HG02884 (cell line): ENCODE results near the gene ANKRD24.
"Not testable (repeated sequence)": the region's sequence is repeated elsewhere in the genome, so short reads cannot be mapped to it uniquely, and the experiment has no call there.

Experiments
- ATAC-seq: cut with Tn5 transposase; IDR thresholded peaks from one replicate; pipeline ENCODE4 v1.9.1; 2021; ENCODE audit warnings: mild to moderate bottlenecking, moderate library complexity; ENCODE audit not compliant: unreplicated experiment

The ANKRD24 gene

DNA sequence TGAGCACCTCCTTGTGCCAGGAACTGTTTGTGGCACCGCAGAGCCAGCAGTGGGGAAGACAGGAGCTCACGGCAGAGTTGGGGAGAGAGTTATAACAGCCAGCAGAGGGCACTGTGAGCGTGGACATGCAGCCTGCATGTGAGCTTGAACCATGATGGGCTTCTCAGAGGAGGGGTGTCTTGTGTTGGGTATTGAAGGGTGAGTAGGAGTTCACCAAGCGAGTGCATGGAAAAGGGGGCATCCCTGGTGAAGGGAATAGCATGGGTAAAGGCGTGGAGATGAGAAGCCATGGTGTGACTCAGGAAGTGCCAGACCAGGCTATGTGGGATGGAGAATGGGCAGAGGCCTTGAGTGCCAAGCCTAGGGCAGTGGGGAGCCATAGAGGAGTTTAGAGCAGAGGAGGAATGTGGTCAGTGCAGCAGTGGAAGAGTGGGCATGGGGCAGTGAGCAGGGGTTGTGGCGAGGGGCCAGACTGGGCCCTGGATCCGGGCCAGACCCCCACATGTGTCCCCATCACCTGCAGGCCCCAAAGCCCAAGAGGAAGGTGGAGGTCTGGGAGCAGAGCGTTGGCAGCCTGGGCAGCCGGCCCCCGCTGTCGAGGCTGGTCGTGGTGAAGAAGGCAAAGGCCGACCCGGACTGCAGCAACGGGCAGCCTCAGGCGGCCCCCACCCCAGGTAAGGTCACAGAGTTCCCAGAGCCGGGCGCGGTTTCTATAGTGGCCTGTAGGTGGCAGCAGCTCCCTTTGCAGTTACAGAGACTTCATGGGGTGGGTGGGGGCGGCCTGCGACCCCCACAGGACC is 84.8 kb downstream of the ANKRD24 start:
- ATAC-seq = no peak

GRCh38 chr19:4267901-4268815 is 85.7 kb downstream of the ANKRD24 start:
- ATAC-seq = no peak

- ATAC-seq = no peak
Measured at GRCh38 chr19:4268816-4269430, 86.4 kb downstream of the ANKRD24 start.

DNA sequence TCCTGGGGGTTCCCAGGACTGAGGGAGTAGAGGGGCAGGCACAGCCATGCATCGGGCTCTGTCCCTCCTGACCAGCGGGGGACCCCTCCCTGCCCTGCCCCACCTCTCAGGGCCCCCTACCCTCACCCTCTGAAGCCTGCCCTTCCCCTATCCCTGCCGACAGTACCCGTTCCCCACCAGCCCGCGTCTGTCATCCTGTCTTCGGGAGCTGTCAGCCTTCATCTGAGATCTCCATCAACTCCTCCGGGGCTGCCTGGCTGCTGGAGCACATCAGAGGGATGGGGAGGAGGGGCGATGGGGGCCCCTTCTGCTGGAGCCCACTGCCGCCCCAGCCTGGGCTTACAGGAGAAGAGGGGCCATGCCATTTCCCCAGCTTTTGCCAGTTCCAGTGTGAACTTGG is 90.4 kb downstream of the ANKRD24 start:
- ATAC-seq = no peak

DNA sequence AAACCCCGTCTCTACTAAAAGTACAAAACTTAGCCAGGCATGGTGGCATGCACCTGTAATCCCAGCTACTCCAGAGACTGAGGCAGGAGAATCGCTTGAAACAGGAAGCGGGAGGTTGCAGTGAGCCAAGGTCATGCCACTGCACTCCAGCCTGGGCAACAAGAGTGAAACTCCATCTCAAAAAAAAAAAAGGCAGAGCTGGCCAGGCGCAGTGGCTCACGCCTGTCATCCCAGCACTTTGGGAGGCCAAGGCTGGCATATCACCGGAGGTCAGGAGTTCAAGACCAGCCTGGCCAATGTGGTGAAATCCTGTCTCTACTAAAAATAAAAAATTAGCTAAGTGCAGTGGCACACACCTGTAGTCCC is 91.8 kb downstream of the ANKRD24 start:
- ATAC-seq = not testable (repeated sequence)
